NCI-H82 (cell line): ENCODE measurements around the gene ATRNL1.
"Not testable (repeated sequence)": the region's sequence is repeated elsewhere in the genome, so short reads cannot be mapped to it uniquely, and the experiment has no call there.

Source experiments
- DNase-seq: peaks from one replicate; lab custom pipeline; 2025; lab: John Stamatoyannopoulos, UW

ATRNL1 gene

GRCh38 chr10:115417585-115418265, 324.6 kb downstream of the ATRNL1 start:
- DNase-seq: peak; percentile 52

- no peak for DNase-seq
Observed at GRCh38 chr10:115422624-115423023, 329.5 kb downstream of the ATRNL1 start.

- no peak for DNase-seq
Observed at GRCh38 chr10:115427611-115428010, 334.4 kb downstream of the ATRNL1 start.

- peak; percentile 57 for DNase-seq
Observed at GRCh38 chr10:115432188-115432819, 339.1 kb downstream of the ATRNL1 start.

- no peak for DNase-seq
Observed at GRCh38 chr10:115436999-115437398, 343.8 kb downstream of the ATRNL1 start.

- DNase-seq: no peak
Observed at GRCh38 chr10:115441907-115442545, 348.9 kb downstream of the ATRNL1 start.

GRCh38 chr10:115456812-115457211, 363.6 kb downstream of the ATRNL1 start:
- no peak for DNase-seq

GRCh38 chr10:115483294-115483693, 390.1 kb downstream of the ATRNL1 start:
- DNase-seq: no peak

GRCh38 chr10:115491526-115492140, 398.5 kb downstream of the ATRNL1 start:
- no peak for DNase-seq

GRCh38 chr10:115503546-115503945, 410.4 kb downstream of the ATRNL1 start:
- DNase-seq: no peak

- DNase-seq: no peak
Observed at GRCh38 chr10:115514895-115515294, 421.7 kb downstream of the ATRNL1 start.

- peak; percentile 86 for DNase-seq
Observed at GRCh38 chr10:115525141-115525540, 432.0 kb downstream of the ATRNL1 start.

GRCh38 chr10:115527682-115528081, 434.5 kb downstream of the ATRNL1 start:
- DNase-seq: not testable (repeated sequence)

GRCh38 chr10:115536401-115536800, 443.2 kb downstream of the ATRNL1 start:
- DNase-seq: not testable (repeated sequence)

- no peak for DNase-seq
Observed at GRCh38 chr10:115539142-115539762, 446.1 kb downstream of the ATRNL1 start.

GRCh38 chr10:115555887-115556402, 462.8 kb downstream of the ATRNL1 start:
- DNase-seq: no peak

GRCh38 chr10:115558252-115558651, 465.1 kb downstream of the ATRNL1 start:
- no peak for DNase-seq

GRCh38 chr10:115566867-115567266, 473.7 kb downstream of the ATRNL1 start:
- DNase-seq: no peak

- DNase-seq: peak; percentile 49
Observed at GRCh38 chr10:115572740-115573455, 479.7 kb downstream of the ATRNL1 start.

GRCh38 chr10:115580239-115580638, 487.1 kb downstream of the ATRNL1 start:
- no peak for DNase-seq

GRCh38 chr10:115593060-115593459, 499.9 kb downstream of the ATRNL1 start:
- DNase-seq: no peak
